Stimulated activated effector memory CD8-positive, alpha-beta T cell treated with anti-CD3 and anti-CD28 coated beads, Interleukin-12 subunit alpha, Interleukin-12 subunit beta, amount 100 ng/mL, for 72 hours (primary cell): ENCODE data around the gene PSMA8.
A peak's percentile ranks its signal among the peaks of the same experiment; 100 is the strongest.
"Not testable (repeated sequence)": the region's sequence is repeated elsewhere in the genome, so short reads cannot be mapped to it uniquely, and the experiment has no call there.

Experiments
- ATAC-seq: fragments of 150-1000 bp; cut with Tn5 transposase; 2 replicates; pipeline ENCODE4 v1.10.0; 2021
- DNase-seq, 2 donors: peaks; one replicate each; pipeline ENCODE4 v3.0.0; 2021 to 2022; ENCODE audit warnings: low spot score in 2 of 2
- H3K27ac Mint-ChIP-seq: one replicate; pipeline ENCODE4 v1.8.0; 2022; ENCODE audit warnings: mild to moderate bottlenecking, mixed read lengths
- H3K36me3 Mint-ChIP-seq: one replicate; pipeline ENCODE4 v1.8.0; 2022; ENCODE audit warnings: mild to moderate bottlenecking, mixed read lengths
- H3K4me1 Mint-ChIP-seq: one replicate; pipeline ENCODE4 v1.8.0; 2022; ENCODE audit warnings: mixed read lengths
- H3K4me3 Mint-ChIP-seq: one replicate; pipeline ENCODE4 v1.8.0; 2022; ENCODE audit warnings: mild to moderate bottlenecking, mixed read lengths
- H3K9me3 Mint-ChIP-seq: one replicate; pipeline ENCODE4 v1.8.0; 2022; ENCODE audit warnings: mixed read lengths

Gene PSMA8

DNA sequence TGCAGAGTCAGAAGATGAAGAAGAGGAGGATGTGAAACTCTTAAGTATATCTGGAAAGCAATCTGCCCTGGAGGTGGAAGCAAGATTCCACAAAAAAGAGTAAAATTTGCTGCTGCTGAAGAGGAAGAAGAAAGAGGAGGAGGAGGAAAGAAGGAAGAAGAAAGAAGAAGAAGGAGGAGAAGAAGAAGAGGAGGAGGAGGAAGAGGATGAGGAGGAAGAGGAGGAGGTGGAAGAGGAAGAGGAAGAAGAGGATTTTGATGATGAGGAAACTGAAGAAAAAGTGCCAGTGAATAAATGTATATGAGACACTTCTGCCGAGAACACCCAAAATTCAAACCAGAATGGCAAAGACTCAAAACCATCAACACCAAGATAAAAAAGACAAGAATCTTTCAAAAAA lies 71.6 kb downstream of the PSMA8 start:
- H3K27ac Mint-ChIP-seq: no peak overlapping the region
- no peak for DNase-seq
- H3K36me3 Mint-ChIP-seq: no peaks in the 10 kb centered on the region
- H3K4me3 Mint-ChIP-seq: no peak overlapping the region
- no peak for ATAC-seq
- H3K4me1 Mint-ChIP-seq: no peaks in the 10 kb centered on the region
- no peaks in the 10 kb centered on the region for H3K9me3 Mint-ChIP-seq

DNA sequence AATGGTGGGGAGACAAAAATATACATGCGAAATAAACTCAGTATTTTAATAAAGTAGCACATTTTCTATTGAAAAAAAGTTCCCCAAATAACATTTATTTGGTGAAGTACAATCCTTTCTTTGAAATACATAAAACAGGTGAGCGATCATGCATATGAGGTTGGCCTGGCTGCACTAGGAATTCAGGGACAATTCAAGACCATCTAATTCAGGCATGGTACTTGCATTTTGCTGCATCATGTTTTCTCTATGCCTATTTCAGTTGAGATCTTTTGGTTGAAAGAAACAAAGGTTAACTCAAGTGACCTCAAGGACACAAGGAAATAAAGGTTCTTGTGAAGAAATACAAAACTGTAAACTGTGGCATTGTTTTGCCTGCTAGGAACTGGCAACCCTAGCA lies 72.8 kb downstream of the PSMA8 start:
- H3K4me3 Mint-ChIP-seq: no peak overlapping the region
- no peak for DNase-seq
- H3K36me3 Mint-ChIP-seq: no peaks in the 10 kb centered on the region
- no peak overlapping the region for H3K27ac Mint-ChIP-seq
- no peaks in the 10 kb centered on the region for H3K9me3 Mint-ChIP-seq
- H3K4me1 Mint-ChIP-seq: no peaks in the 10 kb centered on the region
- ATAC-seq: no peak

DNA sequence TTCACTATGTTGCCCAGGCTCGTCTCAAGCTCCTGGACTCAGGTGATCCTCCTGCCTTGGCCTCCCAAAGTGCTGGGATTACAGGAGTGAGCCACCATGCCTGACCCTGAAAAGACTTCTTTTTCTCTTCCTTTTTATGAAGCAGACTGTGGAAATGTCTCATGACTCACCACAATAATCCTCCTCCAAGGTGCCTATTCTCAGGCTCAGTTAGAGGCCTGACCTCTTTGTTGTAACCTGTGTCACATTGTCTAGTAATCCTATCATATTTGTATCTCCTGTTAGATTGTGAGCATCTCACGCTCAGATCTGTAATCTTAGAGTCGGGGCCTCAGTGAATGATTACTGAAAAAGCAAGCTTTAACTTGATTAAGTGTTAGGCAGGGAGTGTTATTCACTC lies 74.3 kb downstream of the PSMA8 start:
- H3K4me3 Mint-ChIP-seq: no peak overlapping the region
- ATAC-seq (no peak), DNase-seq (no peak)
- H3K36me3 Mint-ChIP-seq: no peaks in the 10 kb centered on the region
- H3K4me1 Mint-ChIP-seq: no peaks in the 10 kb centered on the region
- H3K27ac Mint-ChIP-seq: no peak overlapping the region
- no peaks in the 10 kb centered on the region for H3K9me3 Mint-ChIP-seq

DNA sequence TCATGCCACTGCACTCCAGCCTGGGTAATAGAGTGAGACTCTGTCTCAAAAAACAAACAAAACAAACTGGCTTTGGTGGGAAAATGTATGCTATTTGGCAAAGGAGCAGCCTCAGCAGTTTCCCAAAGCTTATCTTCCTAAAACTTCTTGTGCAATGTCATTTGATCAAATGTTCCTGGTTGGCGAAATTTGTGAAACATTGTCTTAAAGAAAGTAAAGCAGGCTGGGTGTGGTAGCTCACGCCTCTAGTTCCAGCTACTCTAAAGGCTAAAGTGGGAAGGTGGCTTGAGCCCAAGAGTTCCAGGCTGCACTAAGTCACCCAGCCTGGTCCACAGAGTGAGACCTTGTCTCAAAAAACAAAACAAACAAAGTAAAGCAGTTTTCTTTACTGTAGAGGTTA lies 75.3 kb downstream of the PSMA8 start:
- no peak overlapping the region for H3K4me3 Mint-ChIP-seq
- no peaks in the 10 kb centered on the region for H3K36me3 Mint-ChIP-seq
- H3K9me3 Mint-ChIP-seq: no peaks in the 10 kb centered on the region
- DNase-seq (no peak), ATAC-seq (no peak)
- no peaks in the 10 kb centered on the region for H3K4me1 Mint-ChIP-seq
- H3K27ac Mint-ChIP-seq: no peak overlapping the region

DNA sequence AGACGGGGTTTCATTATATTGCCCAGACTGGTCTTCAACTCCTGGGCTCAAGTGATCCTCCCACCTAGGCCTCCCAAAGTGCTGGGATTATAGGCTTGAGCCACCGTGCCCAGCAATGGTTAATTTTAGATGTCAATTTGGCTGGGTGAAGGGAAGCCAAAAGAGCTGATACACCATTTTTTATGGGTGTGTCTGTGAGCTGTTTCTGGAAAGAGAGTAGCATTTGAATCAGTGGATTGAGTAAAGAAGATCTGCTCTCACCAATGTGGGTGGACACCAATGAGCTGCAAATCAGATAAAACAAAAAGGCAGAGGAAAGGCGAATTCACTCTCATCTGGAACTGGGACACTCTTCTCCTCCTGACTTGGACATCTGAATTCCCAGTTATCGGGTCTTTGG lies 76.5 kb downstream of the PSMA8 start:
- Mint-ChIP-seq H3K4me1 (peaks cover 11% of the 10 kb centered on the region), H3K27ac (no peak overlapping the region), H3K4me3 (no peak overlapping the region), H3K9me3 (no peaks in the 10 kb centered on the region), H3K36me3 (no peaks in the 10 kb centered on the region)
- DNase-seq (no peak), ATAC-seq (no peak)

DNA sequence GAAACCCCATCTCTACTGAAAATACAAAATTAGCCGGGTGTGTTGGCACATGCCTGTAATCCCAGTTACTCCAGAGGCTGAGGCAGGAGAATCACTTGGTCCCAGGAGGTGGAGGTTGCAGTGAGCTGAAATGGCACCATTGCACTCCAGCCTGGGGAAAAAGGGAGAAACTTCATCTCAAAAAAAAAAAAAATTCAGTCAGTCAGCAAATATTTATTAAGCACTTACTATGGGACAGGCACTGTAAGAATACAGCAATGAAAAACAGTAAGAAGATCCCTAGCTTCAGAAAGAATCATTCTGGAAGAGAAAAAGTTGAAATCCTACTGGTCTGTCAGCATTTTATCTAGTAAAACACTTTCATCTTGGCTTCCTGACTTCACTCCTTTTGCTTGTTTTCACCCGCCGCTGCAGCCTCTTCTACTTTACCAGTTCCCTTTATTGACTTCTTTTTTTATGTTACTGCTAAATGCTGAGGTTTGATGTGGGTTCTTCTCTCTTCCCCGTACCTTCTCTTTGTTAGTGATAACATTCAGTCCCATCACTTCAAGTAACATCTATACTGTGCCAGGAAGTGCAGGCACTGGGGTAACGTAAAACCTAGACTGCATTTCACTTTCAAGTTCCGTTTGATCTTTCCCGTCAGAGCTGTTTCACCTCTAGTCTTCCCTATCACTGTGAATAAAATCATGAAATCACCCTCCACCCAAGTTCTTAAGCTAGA lies 81.7 kb downstream of the PSMA8 start:
- Mint-ChIP-seq H3K36me3 (no peaks in the 10 kb centered on the region), H3K27ac (peak overlapping the region; percentile 39), H3K4me3 (peak overlapping the region; percentile 60), H3K9me3 (no peaks in the 10 kb centered on the region), H3K4me1 (peaks cover 20% of the 10 kb centered on the region)
- peak; percentile 96 for ATAC-seq
- peak in 1 of 2 donors; percentile 55 for DNase-seq

DNA sequence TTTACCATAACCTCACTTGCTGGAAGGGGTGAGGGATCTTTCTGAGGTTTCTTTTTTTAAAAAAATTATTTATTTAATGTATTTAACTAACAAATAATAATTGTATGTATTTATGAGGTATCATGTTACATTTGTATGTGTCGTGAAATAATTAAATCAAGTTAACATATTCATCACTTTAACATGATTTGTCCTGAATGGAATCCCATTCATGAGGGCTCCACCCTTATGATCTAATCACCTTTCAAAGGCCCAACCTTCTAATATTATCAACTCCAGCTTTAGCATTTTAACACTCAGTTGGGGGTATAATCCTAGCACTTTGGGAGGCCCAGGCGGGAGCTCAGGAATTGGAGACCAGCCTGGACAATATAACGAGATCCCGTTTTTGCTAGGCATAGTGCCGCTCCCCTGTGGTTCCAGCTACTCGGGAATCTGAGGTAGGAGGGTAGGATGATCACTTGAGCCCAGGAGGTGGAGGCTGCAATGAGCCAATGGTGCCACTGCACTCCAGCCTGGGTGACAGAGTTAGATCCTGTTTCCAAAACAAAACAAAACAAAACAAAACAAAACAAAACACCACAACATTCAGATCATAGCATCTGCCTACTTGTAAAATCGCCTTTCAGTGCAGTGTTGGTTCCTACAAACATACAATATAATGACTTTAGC lies 91.5 kb downstream of the PSMA8 start:
- Mint-ChIP-seq H3K4me3 (peak overlapping the region; percentile 83), H3K27ac (peak overlapping the region; percentile 93), H3K4me1 (peaks cover 22% of the 10 kb centered on the region), H3K9me3 (no peaks in the 10 kb centered on the region), H3K36me3 (peaks cover 13% of the 10 kb centered on the region)
- no peak for ATAC-seq
- no peak for DNase-seq

DNA sequence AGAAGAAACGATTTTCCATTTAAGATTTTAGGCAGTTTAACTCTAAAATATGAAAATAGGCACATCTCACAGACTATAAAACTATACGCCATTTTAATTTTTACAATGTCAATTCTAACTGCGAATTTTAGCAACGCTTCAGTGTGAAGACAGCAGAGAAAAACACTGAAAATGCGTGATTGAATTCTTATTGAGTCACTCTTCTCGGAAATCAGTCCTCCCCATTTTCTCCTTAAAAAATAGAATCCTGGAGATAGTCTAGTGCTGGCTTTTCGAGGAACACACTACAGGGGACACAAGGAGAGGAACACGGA lies 92.2 kb downstream of the PSMA8 start:
- Mint-ChIP-seq H3K27ac (peak overlapping the region; percentile 93), H3K4me1 (peaks cover 22% of the 10 kb centered on the region), H3K9me3 (no peaks in the 10 kb centered on the region), H3K4me3 (peak overlapping the region; percentile 83), H3K36me3 (peaks cover 13% of the 10 kb centered on the region)
- DNase-seq (no peak), ATAC-seq (no peak)

DNA sequence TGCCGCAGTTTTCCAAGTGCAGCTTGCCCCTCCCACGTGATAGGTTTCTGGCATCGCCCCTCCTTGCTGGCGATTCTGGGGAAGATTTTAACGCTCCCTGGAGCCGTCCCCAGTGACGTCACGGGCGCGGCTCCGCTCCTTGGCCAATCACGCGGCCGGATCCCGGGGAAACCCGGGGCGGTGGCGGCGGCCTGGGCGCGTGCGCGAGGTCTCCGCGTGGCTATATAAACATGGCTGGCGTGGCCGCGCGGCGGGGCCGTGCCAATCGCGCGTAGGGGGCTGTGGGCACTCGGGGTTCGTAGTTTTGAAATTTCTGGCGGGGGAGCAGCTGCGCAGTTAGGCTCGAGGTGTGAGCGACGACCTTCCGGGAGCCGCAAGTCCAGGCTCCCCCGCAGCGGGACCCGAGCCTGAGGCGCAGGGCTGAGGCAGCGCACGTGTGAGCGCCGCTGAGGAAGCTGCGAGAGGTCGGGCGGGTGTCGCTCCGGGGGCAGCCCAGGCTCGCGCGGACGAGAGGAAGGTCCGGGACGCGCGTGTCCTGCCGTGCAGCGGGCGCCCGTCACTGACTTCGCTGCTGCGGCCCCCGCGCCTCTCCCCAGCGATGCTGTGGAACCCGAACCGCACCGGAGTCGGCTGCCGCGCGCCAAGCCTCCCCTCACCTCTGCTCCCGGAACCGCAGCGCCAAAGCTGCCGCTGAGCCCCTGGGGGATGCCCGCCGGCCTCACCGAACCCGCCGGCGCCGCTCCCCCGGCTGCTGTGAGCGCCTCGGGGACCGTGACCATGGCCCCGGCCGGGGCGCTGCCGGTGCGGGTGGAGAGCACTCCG lies 92.8 kb downstream of the PSMA8 start, which contains the start of gene TAF4B:
Gene TAF4B (plus strand): TSS at position 217 of the 822 bp plus-strand sequence. CDS start 489 bp downstream, at position 706.
- peaks cover 13% of the 10 kb centered on the region for H3K36me3 Mint-ChIP-seq
- H3K4me3 Mint-ChIP-seq: peak within 1 kb of the TSS; percentile 83
- DNase-seq (peak; percentile 96 to 98), ATAC-seq (peak; percentile 92)
- H3K9me3 Mint-ChIP-seq: no peaks in the 10 kb centered on the region
- H3K4me1 Mint-ChIP-seq: peaks cover 22% of the 10 kb centered on the region
- peak within 1 kb of the TSS; percentile 93 for H3K27ac Mint-ChIP-seq

DNA sequence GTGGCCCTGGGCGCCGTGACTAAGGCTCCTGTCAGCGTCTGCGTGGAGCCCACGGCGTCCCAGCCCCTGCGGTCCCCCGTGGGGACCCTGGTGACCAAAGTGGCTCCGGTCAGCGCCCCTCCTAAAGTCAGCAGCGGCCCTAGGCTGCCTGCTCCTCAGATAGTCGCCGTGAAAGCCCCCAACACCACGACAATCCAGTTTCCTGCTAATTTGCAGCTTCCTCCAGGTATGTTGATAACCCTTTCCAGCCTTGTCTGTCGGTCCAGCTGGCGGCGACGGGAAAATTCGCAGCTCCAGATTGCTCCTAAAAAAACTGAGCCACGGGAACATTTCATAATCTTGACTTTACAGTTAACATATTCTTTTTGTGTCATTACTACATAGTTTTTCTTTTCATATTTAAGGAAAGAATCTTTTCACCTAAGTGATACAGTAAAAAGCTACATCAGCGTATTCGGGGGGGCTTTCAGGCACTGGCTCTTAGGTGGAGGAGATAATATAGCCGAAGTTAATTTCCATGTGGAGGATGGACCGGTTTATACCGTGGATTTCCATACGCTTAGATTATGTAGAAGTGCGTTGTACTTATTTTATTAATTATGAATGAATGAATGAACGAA lies 93.5 kb downstream of the PSMA8 start:
- Mint-ChIP-seq H3K27ac (peak overlapping the region; percentile 93), H3K4me3 (peak overlapping the region; percentile 83), H3K4me1 (peaks cover 22% of the 10 kb centered on the region), H3K36me3 (peaks cover 13% of the 10 kb centered on the region), H3K9me3 (no peaks in the 10 kb centered on the region)
- no peak for DNase-seq
- no peak for ATAC-seq

DNA sequence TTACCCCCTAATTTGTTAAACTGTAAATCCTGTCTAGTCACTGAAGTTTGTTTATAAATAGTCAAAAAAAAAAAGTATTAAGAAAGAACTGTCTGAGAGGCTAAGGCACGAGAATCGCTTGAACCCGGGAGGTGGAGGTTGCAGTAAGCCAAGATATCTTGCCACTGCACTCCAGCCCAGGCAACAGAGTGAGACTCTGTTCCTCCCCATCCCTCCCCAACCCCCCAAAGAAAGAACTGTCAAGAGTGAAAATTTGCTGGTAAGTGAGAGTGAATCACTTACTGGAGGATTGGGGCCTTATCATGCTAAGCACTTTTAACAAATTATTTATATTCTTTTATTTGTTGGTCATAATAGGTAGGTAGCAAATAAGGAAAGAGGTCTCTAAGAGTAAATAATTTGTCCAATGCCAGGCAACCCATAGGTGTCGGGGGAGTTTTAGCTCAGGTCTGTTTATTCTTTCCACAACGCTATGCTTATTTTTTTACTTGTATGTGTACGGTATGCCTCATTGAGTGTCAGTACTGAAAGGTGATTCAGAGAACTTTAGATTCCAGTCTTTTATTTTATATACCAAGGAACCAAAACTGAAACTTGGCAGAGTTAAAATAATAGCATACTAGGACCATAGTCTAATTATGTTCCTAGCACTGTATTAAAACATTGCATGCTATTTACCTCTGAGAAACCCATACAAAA lies 95.0 kb downstream of the PSMA8 start:
- ATAC-seq (no peak), DNase-seq (no peak)
- Mint-ChIP-seq H3K27ac (no peak overlapping the region), H3K36me3 (peaks cover 13% of the 10 kb centered on the region), H3K4me3 (peak overlapping the region; percentile 83), H3K9me3 (no peaks in the 10 kb centered on the region), H3K4me1 (peaks cover 29% of the 10 kb centered on the region)

DNA sequence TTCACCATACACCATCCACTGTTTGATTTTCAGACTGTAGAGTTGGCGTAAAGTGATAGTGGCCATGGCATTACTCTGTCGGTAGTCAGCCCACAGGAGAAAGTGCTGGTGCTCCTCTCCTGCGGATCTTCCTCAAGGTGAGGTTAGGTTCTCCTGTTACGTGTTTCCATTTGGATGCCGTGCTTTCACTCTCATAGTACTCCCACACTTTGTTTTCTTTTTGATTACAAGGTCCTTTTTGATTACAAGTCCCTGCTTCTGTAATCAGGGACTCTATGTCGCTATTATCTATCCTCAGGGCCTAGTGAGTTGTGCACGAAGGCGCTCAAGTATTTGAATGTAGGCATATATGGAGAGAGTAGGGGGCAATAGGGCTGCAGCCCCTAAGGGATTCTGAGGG lies 96.8 kb downstream of the PSMA8 start:
- ATAC-seq (no peak), DNase-seq (no peak)
- peak overlapping the region; percentile 54 for H3K27ac Mint-ChIP-seq
- peaks cover 11% of the 10 kb centered on the region for H3K36me3 Mint-ChIP-seq
- H3K4me1 Mint-ChIP-seq: peaks cover 32% of the 10 kb centered on the region
- no peaks in the 10 kb centered on the region for H3K9me3 Mint-ChIP-seq
- no peak overlapping the region for H3K4me3 Mint-ChIP-seq

DNA sequence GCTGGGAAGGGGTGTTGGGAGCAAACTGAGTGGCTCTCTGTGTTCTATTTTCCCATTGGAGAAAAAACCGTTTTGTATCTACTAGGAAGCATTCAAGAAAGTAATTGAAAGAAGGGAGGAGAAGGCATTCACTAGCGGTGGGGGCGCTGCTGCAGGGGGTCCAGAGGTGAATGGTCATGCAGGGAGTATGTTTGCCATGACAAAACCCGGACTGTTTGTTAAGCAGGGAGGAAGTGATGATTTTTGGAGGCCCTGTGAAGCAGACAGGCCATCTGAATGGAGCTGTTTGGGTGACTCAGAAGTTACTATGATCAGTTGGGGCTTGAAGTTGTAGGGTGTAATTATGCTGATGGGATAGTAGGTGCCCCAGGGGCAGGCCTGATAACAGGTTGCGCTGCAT lies 99.5 kb downstream of the PSMA8 start:
- DNase-seq (no peak), ATAC-seq (no peak)
- Mint-ChIP-seq H3K9me3 (no peaks in the 10 kb centered on the region), H3K27ac (no peak overlapping the region), H3K4me3 (no peak overlapping the region), H3K36me3 (no peaks in the 10 kb centered on the region), H3K4me1 (peaks cover 23% of the 10 kb centered on the region)

DNA sequence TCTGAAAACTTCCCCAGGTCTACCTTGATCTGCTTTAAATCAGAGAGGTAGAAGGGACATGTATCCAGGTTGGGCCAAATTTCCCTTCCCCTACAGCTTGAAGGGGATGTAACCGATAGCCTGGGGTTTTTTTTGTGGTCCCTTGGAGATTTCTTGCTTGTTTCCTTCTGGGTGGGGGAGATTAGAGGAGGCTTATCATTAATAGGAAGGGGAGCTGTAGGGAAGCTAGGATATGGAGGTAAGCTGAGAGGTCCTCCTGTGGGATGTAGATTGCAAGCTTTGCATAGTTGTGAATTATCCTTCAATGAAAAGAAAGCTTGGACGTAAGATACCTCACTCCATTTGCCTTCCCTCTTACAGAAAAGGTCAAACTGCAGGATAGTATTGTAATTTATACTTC lies 103.7 kb downstream of the PSMA8 start:
- not testable (repeated sequence) for DNase-seq, H3K9me3 Mint-ChIP-seq, ATAC-seq, H3K36me3 Mint-ChIP-seq, H3K4me3 Mint-ChIP-seq, H3K27ac Mint-ChIP-seq
- H3K4me1 Mint-ChIP-seq: peaks cover 17% of the 10 kb centered on the region

DNA sequence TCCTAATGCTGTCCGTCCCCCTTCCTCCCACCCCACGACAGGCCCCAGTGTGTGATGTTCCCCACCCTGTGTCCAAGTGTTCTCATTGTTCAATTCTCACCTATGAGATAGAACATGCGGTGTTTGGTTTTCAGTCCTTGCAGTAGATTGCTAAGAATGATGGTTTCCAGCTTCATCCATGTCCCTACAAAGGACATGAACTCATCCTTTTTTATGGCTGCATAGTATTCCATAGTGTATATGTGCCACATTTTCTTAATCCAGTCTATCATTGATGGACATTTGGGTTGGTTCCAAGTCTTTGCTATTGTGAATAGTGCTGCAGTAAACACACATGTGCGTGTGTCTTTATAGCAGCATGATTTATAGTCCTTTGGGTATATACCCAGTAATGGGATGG lies 105.0 kb downstream of the PSMA8 start:
- Mint-ChIP-seq H3K4me1 (peaks cover 11% of the 10 kb centered on the region), H3K9me3 (peaks cover 12% of the 10 kb centered on the region)
- not testable (repeated sequence) for H3K4me3 Mint-ChIP-seq, H3K36me3 Mint-ChIP-seq, DNase-seq, H3K27ac Mint-ChIP-seq, ATAC-seq
